CD4-positive, alpha-beta memory T cell (primary cell): ENCODE results near the gene SPAG9. TPM values are rescaled to one million over a fixed set of nuclear protein-coding genes. Genes with fewer than 3 reads are reported as not detected.
A peak's percentile ranks its signal among the peaks of the same experiment; 100 is the strongest.

Experiments used
- CTCF ChIA-PET: fragments of 350-600 bp; sonication (Branson Sonifier 250); formaldehyde crosslinking; loops from one replicate; lab custom pipeline; 2021; ENCODE audit warnings: inconsistent platforms; ENCODE audit not compliant: partially characterized antibody; lab: Charles Lee
- POLR2A ChIA-PET: fragments of 350-600 bp; sonication (Branson Sonifier 250); formaldehyde crosslinking; loops from one replicate; lab custom pipeline; 2021; ENCODE audit not compliant: partially characterized antibody; lab: Charles Lee
- DNase-seq, 5 donors: peaks; one replicate each; pipeline versions ENCODE4 v3.0.0 to v3.0.0-alpha.2; 2020 to 2022; ENCODE audit warnings: mixed read lengths in 1 of 5
- H3K27ac ChIP-seq: one replicate; pipeline ENCODE4 v1.7.0; 2013; ENCODE audit warnings: low read depth, low read length
- H3K27me3 ChIP-seq: 2 replicates; pipeline ENCODE4 v1.7.0; 2013; ENCODE audit warnings: mild to moderate bottlenecking, low read length, moderate library complexity; ENCODE audit not compliant: insufficient read depth
- H3K36me3 ChIP-seq: 2 replicates; pipeline ENCODE4 v1.7.0; 2013; ENCODE audit warnings: mild to moderate bottlenecking, low read length, moderate library complexity; ENCODE audit not compliant: insufficient read depth
- H3K4me1 ChIP-seq: 2 replicates; pipeline ENCODE4 v1.7.0; 2013; ENCODE audit warnings: mild to moderate bottlenecking, low read length, moderate library complexity; ENCODE audit not compliant: insufficient read depth
- H3K4me3 ChIP-seq, 2 donors: one replicate each; pipeline ENCODE4 v1.7.0; 2013; ENCODE audit warnings: low read length in 2 of 2, mild to moderate bottlenecking in 1 of 2
- H3K9me3 ChIP-seq, 2 donors: one replicate each; pipeline ENCODE4 v1.7.0; 2013; ENCODE audit warnings: low read length in 2 of 2, control low read depth in 1 of 2; ENCODE audit not compliant: control insufficient read depth in 1 of 2
- H3K27ac Mint-ChIP-seq, 7 donors: one replicate each; pipeline ENCODE4 v1.8.0; 2020 to 2021; ENCODE audit warnings: mixed read lengths in 7 of 7, mild to moderate bottlenecking in 6 of 7, inconsistent platforms in 3 of 7, moderate library complexity in 3 of 7
- H3K27me3 Mint-ChIP-seq, 2 donors: one replicate each; pipeline ENCODE4 v1.8.0; 2020 to 2021; ENCODE audit warnings: mixed read lengths in 2 of 2
- H3K36me3 Mint-ChIP-seq, 2 donors: one replicate each; pipeline ENCODE4 v1.8.0; 2020 to 2021; ENCODE audit warnings: mixed read lengths in 2 of 2, inconsistent platforms in 1 of 2, mild to moderate bottlenecking in 1 of 2
- H3K4me1 Mint-ChIP-seq, 4 donors: one replicate each; pipeline ENCODE4 v1.8.0; 2020 to 2021; ENCODE audit warnings: mixed read lengths in 4 of 4, mild to moderate bottlenecking in 1 of 4
- H3K4me3 Mint-ChIP-seq, 8 donors: one replicate each; pipeline ENCODE4 v1.8.0; 2020 to 2021; ENCODE audit warnings: mixed read lengths in 8 of 8, mild to moderate bottlenecking in 7 of 8, moderate library complexity in 6 of 8, inconsistent platforms in 3 of 8
- H3K9me3 Mint-ChIP-seq, 8 donors: one replicate each; pipeline ENCODE4 v1.8.0; 2020 to 2021; ENCODE audit warnings: mixed read lengths in 8 of 8, mild to moderate bottlenecking in 5 of 8, inconsistent platforms in 3 of 8, moderate library complexity in 1 of 8
- intact Hi-C: fragments of 100-400 bp; cut with micrococcal nuclease; formaldehyde crosslinking; loops from one replicate; pipeline ENCODE4 v1.15.1; 2023
- polyA plus RNA-seq, 2 donors: library from polyadenylated mRNA; unstranded; fragments of 300-500 nt; fragmentation: Illumina TruSeq; gene quantifications; one replicate each; pipeline ENCODE4 v1.2.3, GENCODE V29; 2021
- total RNA-seq, 2 experiments: library from RNA; stranded (reverse); gene quantifications; one replicate each; pipeline ENCODE4 v1.2.3, GENCODE V29; 2021

Gene SPAG9
- total and polyA plus RNA-seq, 4 experiments from 2014 or later, result 3.2 to 62.3 (median 36.0) TPM

GRCh38 chr17:51013322-51013721 lies 107.3 kb downstream of the SPAG9 start:
- ChIA-PET POLR2A (no interaction called here), CTCF (interaction anchor here (0.8 kb wide), 1 partner anchor 11 kb away, joined by 3 read pairs; no protein-coding TSS in a partner anchor)
- Mint-ChIP-seq H3K9me3 (no peaks in the 10 kb centered on the region), H3K4me1 (peaks cover 0 to 7% (median 2%) of the 10 kb centered on the region in 4 donors), H3K4me3 (no peak overlapping the region), H3K27me3 (no peaks in the 10 kb centered on the region), H3K36me3 (peaks cover 26 to 50% of the 10 kb centered on the region in 2 donors), H3K27ac (no peak overlapping the region)
- Histone ChIP-seq H3K36me3 (peaks cover 16% of the 10 kb centered on the region), H3K4me3 (no peak overlapping the region), H3K9me3 (no peaks in the 10 kb centered on the region), H3K4me1 (no peaks in the 10 kb centered on the region), H3K27me3 (no peaks in the 10 kb centered on the region), H3K27ac (no peak overlapping the region)
- no peak for DNase-seq
- intact Hi-C loops, result no loop called here

DNA sequence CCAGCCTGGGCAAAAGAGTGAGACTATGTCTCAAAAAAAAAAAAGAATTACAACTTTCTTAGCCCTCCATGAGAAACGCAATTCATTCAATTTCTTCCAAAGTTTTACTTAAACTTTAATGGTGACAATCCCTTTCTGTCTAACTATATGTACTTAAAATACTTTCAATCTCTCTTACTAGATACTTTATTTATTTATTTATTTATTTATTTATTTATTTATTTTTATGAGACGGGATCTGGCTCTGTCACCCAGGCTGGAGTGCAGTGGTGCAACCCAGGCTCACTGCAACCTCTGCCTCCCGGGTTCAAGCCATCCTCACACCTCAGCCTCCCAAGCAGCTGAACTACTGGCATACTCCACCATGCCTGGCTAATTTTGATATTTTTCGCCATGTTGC lies 108.1 kb downstream of the SPAG9 start:
- Mint-ChIP-seq H3K36me3 (peaks cover 25 to 47% of the 10 kb centered on the region in 2 donors), H3K4me3 (no peak overlapping the region), H3K27me3 (no peaks in the 10 kb centered on the region), H3K27ac (no peak overlapping the region), H3K9me3 (no peaks in the 10 kb centered on the region), H3K4me1 (peaks cover 0 to 7% (median 2%) of the 10 kb centered on the region in 4 donors)
- Histone ChIP-seq H3K36me3 (peaks cover 14% of the 10 kb centered on the region), H3K4me1 (no peaks in the 10 kb centered on the region), H3K9me3 (no peaks in the 10 kb centered on the region), H3K27ac (no peak overlapping the region), H3K4me3 (no peak overlapping the region), H3K27me3 (no peaks in the 10 kb centered on the region)
- POLR2A ChIA-PET, result no interaction called here
- CTCF ChIA-PET, result interaction anchor here (0.8 kb wide), 1 partner anchor 11 kb away, joined by 3 read pairs; no protein-coding TSS in a partner anchor
- intact Hi-C loops, result no loop called here
- no peak for DNase-seq

DNA sequence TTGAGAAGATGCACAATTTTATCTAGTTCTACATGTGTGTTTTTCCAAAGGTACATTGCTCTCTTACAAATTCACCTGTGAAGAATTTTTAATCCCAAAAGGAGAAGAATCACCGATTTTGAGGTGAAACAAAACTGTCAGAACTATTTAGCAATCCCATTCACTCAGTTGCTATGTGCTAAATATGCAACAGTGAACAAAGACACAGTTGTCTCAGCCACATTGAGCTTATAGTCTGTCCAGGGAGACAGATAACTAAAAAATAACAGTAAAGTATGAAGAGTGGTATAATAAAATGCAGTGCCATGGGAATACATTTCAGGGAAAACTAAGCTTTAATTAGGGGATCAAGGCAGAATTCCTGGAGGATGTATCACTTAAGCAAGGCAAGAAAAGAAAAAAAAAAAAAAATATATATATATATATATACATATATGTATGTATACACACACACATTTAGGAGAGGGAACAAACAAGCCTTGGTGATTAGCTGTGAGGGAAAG lies 110.4 kb downstream of the SPAG9 start:
- peaks cover 27% of the 10 kb centered on the region for H3K36me3 ChIP-seq
- POLR2A ChIA-PET, result no interaction called here
- no peaks in the 10 kb centered on the region for H3K9me3 ChIP-seq
- Mint-ChIP-seq H3K4me1 (peaks cover 0 to 2% (median under 1%) of the 10 kb centered on the region in 4 donors), H3K36me3 (peaks cover 20 to 42% of the 10 kb centered on the region in 2 donors), H3K27me3 (no peaks in the 10 kb centered on the region), H3K9me3 (no peaks in the 10 kb centered on the region), H3K27ac (peak overlapping the region in 1 of 7 donors; percentile 9), H3K4me3 (no peak overlapping the region)
- intact Hi-C loops, result no loop called here
- no peaks in the 10 kb centered on the region for H3K4me1 ChIP-seq
- DNase-seq, result no peak
- CTCF ChIA-PET, result interaction anchor here (0.6 to 1.1 kb wide), 4 partner anchors 9 to 123 kb away, joined by 3 to 4 read pairs (median 3); no protein-coding TSS in a partner anchor
- H3K27ac ChIP-seq, result no peak overlapping the region
- no peak overlapping the region for H3K4me3 ChIP-seq
- H3K27me3 ChIP-seq, result no peaks in the 10 kb centered on the region

DNA sequence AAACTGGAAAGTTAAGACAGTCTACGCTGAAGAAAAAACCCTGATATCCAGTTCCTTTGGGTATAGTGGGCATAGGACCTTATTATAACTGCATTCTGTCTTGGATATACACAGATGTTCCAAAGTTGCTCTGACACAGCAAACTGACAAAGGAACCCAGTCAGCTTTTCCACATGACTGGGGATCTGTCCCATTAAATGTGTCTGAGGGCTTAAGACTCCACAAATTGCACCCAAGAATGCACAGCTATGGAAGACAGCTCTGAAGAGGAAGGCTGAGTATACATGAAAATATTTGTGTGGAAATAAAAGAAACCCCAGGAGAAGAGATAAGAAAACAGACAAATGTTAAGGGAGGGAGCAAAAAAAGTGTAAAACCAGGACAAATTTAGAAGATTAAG lies 114.1 kb downstream of the SPAG9 start:
- Mint-ChIP-seq H3K4me1 (peaks cover 0 to 2% (median under 1%) of the 10 kb centered on the region in 4 donors), H3K27me3 (no peaks in the 10 kb centered on the region), H3K4me3 (no peak overlapping the region), H3K27ac (peak overlapping the region in 2 of 7 donors; percentile 67 to 73), H3K9me3 (no peaks in the 10 kb centered on the region), H3K36me3 (peaks cover 27 to 41% of the 10 kb centered on the region in 2 donors)
- Histone ChIP-seq H3K27ac (no peak overlapping the region), H3K4me1 (no peaks in the 10 kb centered on the region), H3K4me3 (no peak overlapping the region), H3K9me3 (no peaks in the 10 kb centered on the region), H3K36me3 (peaks cover 24% of the 10 kb centered on the region), H3K27me3 (no peaks in the 10 kb centered on the region)
- POLR2A ChIA-PET, result no interaction called here
- CTCF ChIA-PET, result interaction anchor here (9.2 kb wide), 1 partner anchor 145 kb away, joined by 161 read pairs; the partner anchor contains the start of gene NME1
- intact Hi-C loops, result no loop called here
- no peak for DNase-seq

GRCh38 chr17:51005768-51006167 lies 114.9 kb downstream of the SPAG9 start:
- intact Hi-C loops, result no loop called here
- POLR2A ChIA-PET, result no interaction called here
- Histone ChIP-seq H3K4me1 (no peaks in the 10 kb centered on the region), H3K27ac (no peak overlapping the region), H3K4me3 (no peak overlapping the region), H3K9me3 (no peaks in the 10 kb centered on the region), H3K36me3 (peaks cover 24% of the 10 kb centered on the region), H3K27me3 (no peaks in the 10 kb centered on the region)
- H3K9me3 Mint-ChIP-seq, result no peaks in the 10 kb centered on the region
- H3K27ac Mint-ChIP-seq, result peak overlapping the region in 4 of 7 donors; percentile 7 to 76 (median 13)
- peaks cover 33 to 47% of the 10 kb centered on the region in 2 donors for H3K36me3 Mint-ChIP-seq
- no peak for DNase-seq
- H3K4me1 Mint-ChIP-seq, result peaks cover 0 to 5% (median 2%) of the 10 kb centered on the region in 4 donors
- H3K27me3 Mint-ChIP-seq, result no peaks in the 10 kb centered on the region
- CTCF ChIA-PET, result interaction anchor here (9.2 kb wide), 1 partner anchor 146 kb away, joined by 161 read pairs; the partner anchor contains the start of gene NME1
- H3K4me3 Mint-ChIP-seq, result no peak overlapping the region

- Mint-ChIP-seq H3K4me3 (no peak overlapping the region), H3K9me3 (no peaks in the 10 kb centered on the region), H3K36me3 (peaks cover 28 to 47% of the 10 kb centered on the region in 2 donors), H3K27ac (peak overlapping the region in 1 of 7 donors; percentile 36), H3K27me3 (no peaks in the 10 kb centered on the region), H3K4me1 (peaks cover 0 to 3% (median 1%) of the 10 kb centered on the region in 4 donors)
- H3K36me3 ChIP-seq, result peaks cover 20% of the 10 kb centered on the region
- H3K27me3 ChIP-seq, result no peaks in the 10 kb centered on the region
- H3K4me3 ChIP-seq, result no peak overlapping the region
- no peak for DNase-seq
- no peak overlapping the region for H3K27ac ChIP-seq
- CTCF ChIA-PET, result interaction anchor here (0.7 to 9.2 kb wide), 7 partner anchors 45 to 161 kb away, joined by 3 to 161 read pairs (median 4); partner anchors contain the start of genes NME1 and SPAG9
- no peaks in the 10 kb centered on the region for H3K9me3 ChIP-seq
- intact Hi-C loops, result loop anchor here (5.0 kb wide), 1 partner anchor 163 kb away; the partner anchor contains the start of gene NME2
- no peaks in the 10 kb centered on the region for H3K4me1 ChIP-seq
- POLR2A ChIA-PET, result interaction anchor here (0.9 to 2.3 kb wide), 2 partner anchors 116 to 149 kb away, joined by 3 to 7 read pairs; partner anchors contain the start of genes NME1 and SPAG9
These were observed 116.4 kb downstream of the SPAG9 start for GRCh38 chr17:51004249-51004648.
